ENCODE measurements around the gene NRTN.
"Not testable (repeated sequence)": the region's sequence is repeated elsewhere in the genome, so short reads cannot be mapped to it uniquely, and the experiment has no call there.

The NRTN gene

GRCh38 chr19:5839065-5840017 is 34.5 kb downstream of the NRTN start, which contains the start of gene FUT6:
FUT6 (minus strand) TSS chr19:5839702; CDS start chr19:5832567, 7,135 bp downstream.
- DNase-seq, result no peak

- DNase-seq, result not testable (repeated sequence)
These were observed 36.9 kb downstream of the NRTN start for GRCh38 chr19:5841735-5842111.

- no peak for DNase-seq
These were observed 38.5 kb downstream of the NRTN start for GRCh38 chr19:5843295-5843927.

- DNase-seq, result no peak
These were observed 39.9 kb downstream of the NRTN start for GRCh38 chr19:5844456-5845433.

GRCh38 chr19:5847846-5848245 is 43.0 kb downstream of the NRTN start:
- not testable (repeated sequence) for DNase-seq

GRCh38 chr19:5848621-5849020 is 43.8 kb downstream of the NRTN start:
- DNase-seq, result not testable (repeated sequence)

- DNase-seq, result no peak
These were observed 45.3 kb downstream of the NRTN start for GRCh38 chr19:5850189-5850588.

- DNase-seq, result no peak
These were observed 46.0 kb downstream of the NRTN start for GRCh38 chr19:5850743-5851293.

GRCh38 chr19:5851302-5851701 is 46.4 kb downstream of the NRTN start, which contains the start of gene FUT3:
FUT3 (minus strand) TSS chr19:5851449.
- DNase-seq, result no peak

GRCh38 chr19:5854121-5854520 is 49.3 kb downstream of the NRTN start:
- not testable (repeated sequence) for DNase-seq

GRCh38 chr19:5855151-5855550 is 50.3 kb downstream of the NRTN start:
- DNase-seq, result not testable (repeated sequence)

GRCh38 chr19:5857203-5858081 is 52.6 kb downstream of the NRTN start:
- no peak for DNase-seq

- no peak for DNase-seq
These were observed 58.3 kb downstream of the NRTN start for GRCh38 chr19:5863030-5863665.

- DNase-seq, result no peak
These were observed 59.3 kb downstream of the NRTN start for GRCh38 chr19:5864013-5864720.

- no peak for DNase-seq
These were observed 60.0 kb downstream of the NRTN start for GRCh38 chr19:5864725-5865486.

- no peak for DNase-seq
These were observed 60.9 kb downstream of the NRTN start for GRCh38 chr19:5865772-5866171.

- DNase-seq, result no peak
These were observed 62.6 kb downstream of the NRTN start for GRCh38 chr19:5867201-5868136.

GRCh38 chr19:5870986-5871394 is 66.1 kb downstream of the NRTN start:
- DNase-seq, result no peak
